Activated effector memory CD4-positive, alpha-beta T cell treated with anti-CD3 and anti-CD28 coated beads, Interleukin-2, amount 50 U/mL, for 16 hours (primary cell): ENCODE data around the gene TCAP.

Source experiments
- DNase-seq: peaks from one replicate; pipeline ENCODE4 v3.0.0-alpha.2; 2020

Gene TCAP

DNA sequence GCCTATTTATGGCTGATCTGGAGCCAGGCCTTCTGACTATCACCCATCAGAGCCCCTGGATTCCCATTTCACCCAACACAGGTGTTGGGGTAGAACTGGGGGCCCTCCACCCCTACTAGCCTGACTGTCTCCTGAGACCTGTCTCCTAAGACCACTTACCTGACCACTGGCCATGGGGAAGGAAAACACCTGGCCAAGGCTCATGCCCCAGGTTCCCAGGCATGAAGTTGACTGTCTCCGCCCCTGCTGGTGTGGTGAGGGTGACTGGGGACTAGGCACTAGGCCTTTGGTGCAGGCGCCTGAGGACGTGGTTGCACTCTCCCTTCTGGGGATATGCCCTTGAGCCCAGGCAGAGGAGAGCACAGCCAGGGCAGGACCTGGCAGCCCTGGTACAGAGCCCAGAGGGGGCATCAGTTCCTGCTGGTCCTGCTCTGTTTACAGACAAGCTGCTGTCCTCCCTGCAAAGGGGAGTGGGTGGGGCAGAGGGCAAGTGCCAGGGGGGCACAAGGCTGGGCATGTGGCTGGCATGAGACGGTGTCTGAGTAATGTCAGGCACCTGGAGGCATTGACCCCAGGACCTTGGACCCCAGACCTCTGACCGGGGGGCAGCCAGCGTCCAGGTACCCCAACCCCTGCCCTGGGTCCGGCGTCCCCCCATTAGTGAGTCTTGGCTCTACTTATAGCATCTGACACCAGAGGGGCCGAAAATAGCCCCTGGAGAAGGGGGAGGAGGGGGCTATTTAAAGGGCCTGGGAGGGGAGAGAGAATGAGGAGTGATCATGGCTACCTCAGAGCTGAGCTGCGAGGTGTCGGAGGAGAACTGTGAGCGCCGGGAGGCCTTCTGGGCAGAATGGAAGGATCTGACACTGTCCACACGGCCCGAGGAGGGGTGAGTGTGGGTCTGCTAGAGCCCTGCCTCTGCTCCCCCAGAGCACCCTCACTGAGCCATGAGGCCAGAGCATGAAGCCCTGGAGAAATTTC, at the start of gene TCAP:
Gene TCAP (plus strand): TSS at position 769 of the 981 bp plus-strand sequence. CDS start 11 bp downstream, at position 780.
- no peak for DNase-seq

DNA sequence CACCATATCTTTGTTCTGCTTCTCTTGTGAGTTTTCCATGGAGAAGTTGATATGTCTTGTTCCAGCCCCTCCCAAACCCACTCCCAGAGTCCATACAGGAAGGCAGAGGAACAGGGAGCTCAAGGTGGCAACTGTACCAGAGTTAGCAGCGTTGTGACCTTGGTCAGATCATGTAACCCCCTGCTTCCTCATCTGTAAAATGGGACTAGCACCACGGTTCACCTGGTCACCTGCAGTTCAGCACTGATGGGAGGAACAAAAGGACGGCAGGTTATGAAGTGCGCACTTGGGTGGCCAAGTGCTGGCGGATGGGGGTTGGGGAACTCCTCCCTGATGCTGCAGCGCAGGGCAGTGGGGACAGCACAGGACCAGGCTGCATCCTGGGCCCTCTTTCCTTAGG, 49.7 kb upstream of the TCAP start:
- DNase-seq: no peak

- no peak for DNase-seq
These were observed 48.1 kb upstream of the TCAP start for GRCh38 chr17:39617100-39617445.

GRCh38 chr17:39617446-39618245, 47.5 kb upstream of the TCAP start:
- DNase-seq: peak; percentile 83

DNA sequence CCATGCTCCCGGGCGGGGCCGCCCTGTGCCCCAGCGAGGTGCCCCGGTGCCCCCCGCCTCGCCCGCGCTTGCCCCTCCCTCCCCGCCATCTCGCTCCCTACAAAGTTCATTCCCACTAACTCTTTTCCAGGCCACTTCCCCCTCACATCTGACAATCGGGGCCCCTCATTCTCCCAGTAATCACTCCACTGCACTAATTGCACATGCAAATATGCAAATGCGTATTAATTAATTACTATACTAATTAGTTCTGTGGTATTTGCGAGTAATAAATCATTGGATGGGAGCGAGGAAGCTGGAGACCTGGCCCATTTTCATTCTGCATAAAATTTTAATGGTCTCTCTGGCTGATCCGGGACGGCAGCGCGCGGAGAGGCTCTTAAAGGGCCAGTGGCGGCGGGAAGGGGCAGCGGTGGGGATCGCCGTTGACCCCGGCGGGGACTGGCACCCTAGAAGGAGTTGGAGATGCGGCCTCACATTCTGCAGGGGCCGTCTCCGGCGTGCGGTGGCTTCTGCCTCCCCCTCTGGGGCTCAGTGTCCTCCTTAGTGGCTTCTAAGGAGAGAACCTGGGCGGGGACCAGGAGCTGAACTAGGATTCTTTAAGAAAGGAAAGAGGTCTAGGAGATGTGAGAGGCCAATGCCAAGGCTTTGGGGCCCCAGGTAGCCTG, 46.8 kb upstream of the TCAP start:
- DNase-seq: no peak

GRCh38 chr17:39618956-39619785, 46.0 kb upstream of the TCAP start:
- no peak for DNase-seq

GRCh38 chr17:39619786-39620101, 45.4 kb upstream of the TCAP start:
- DNase-seq: no peak

DNA sequence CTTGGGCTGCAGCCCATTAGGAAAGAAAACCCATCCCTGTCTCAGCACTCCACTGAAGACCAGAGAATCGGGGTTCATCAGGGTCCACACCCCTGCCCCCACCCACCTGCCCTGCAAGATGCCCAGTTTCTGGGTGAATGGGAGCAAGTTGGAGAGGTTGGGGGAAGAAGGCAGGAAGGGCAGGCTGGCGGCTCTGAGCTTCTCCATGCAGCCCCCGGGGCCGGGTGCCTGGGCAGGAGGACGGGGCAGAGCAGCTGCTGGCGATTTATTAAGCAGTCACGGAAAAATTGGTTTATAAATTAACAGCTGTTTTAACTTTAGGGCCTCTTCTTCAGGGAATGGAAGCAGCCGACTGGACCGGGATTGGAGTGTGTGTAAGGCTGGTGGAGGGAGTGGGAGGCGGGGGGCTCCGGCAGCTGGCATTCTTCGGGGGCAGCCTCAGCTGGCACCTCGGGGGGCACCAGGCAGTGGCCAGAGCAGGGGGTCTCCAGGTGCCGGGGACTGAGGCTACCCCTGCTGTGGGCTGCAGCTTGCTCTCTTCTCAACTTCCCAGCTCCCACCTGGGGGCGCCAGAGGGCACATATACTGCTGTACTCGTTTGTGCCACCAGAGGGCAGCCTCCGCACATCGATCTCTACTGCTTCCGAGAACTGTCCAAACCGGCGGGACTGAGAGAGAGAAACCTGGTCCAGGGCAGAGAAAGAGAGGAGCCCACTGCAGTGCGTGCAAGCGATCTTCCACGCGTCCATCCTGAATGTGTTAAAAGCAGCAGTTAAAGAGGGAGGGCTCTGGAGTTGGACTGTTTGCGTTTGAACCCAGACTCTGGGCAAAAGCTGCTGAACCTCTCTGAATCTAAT, 43.4 kb upstream of the TCAP start:
- DNase-seq: peak; percentile 96

DNA sequence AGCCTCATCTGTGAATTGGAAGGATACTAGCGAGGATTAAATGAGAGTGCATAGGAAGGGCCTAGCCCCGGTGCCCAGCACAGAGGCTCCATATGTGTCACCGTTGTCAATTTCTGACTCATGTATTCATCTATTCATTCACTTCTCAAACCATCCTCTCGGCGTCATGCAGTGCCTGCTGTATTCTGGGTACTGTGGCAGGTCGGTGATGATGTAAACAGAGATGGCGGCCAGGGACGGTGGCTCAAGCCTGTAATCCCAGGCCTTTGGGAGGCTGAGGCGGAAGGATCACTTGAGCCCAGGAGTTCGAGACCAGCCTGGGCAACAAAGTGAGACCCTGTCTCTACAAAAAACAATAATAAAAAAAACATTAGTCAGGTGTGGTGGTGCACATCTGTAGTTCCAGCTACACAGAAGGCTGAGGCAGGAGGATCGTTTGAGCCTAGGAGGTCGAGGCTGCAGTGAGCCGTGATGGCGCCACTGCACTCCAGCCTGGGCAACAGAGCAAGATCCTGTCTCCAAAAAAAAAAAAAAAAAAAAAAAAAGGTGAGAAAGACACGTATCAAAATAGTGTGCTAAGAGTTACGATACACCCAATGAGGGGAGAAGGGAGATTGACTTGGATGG, 42.7 kb upstream of the TCAP start:
- DNase-seq: peak; percentile 83

GRCh38 chr17:39623356-39623950, 41.7 kb upstream of the TCAP start:
- DNase-seq: peak; percentile 95

- DNase-seq: no peak
These were observed 40.8 kb upstream of the TCAP start for GRCh38 chr17:39624313-39624712.

- no peak for DNase-seq
These were observed 39.9 kb upstream of the TCAP start for GRCh38 chr17:39625198-39625785.

DNA sequence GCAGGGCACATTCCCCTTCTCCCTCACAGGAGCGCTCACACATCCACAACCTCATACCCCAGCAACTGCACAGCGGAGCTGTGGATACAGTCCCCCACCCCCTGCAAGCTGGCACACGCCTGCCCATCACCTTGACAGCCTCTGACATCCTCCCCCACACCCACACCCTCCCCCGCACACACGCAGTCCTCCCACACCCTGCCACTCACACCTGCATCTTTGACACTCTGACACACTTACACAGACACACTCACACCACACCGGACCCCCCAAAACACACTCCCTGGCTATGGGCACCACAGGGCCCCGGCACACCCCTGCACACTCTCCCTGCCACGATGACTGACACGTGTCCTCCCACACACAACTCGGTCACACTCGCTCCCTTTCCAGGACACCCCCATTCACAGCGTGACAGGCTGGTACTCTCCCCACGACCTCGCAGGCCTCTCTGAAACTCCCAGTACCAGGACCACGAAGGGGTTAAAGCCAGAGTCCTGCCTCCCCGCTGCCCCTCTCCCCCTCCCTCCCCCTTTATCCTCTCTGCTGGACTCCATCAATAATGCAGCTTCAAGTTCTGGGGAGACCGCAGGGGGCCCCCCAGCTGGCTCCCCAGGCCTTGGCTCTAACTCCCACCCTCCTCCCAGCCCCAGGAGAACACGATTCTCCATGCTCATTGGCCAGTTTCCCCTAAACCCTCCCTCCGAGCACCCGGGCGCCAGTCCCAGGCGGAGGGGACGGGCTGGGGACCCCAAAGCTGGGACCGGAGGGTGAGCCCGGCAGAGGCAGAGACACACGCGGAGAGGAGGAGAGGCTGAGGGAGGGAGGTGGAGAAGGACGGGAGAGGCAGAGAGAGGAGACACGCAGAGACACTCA, 38.7 kb upstream of the TCAP start, which contains the start of gene PPP1R1B:
Gene PPP1R1B (plus strand): TSS at position 782 of the 876 bp plus-strand sequence. CDS start 441 bp downstream, outside the sequence.
- DNase-seq: no peak

GRCh38 chr17:39627047-39627711, 38.0 kb upstream of the TCAP start:
- no peak for DNase-seq

GRCh38 chr17:39627712-39628516, 37.2 kb upstream of the TCAP start:
- no peak for DNase-seq

- DNase-seq: no peak
These were observed 36.3 kb upstream of the TCAP start for GRCh38 chr17:39628655-39629493.

GRCh38 chr17:39629494-39629880, 35.7 kb upstream of the TCAP start:
- no peak for DNase-seq
